WTC11 (cell line): Measurements from ENCODE around the gene ACYP1. TPM values are rescaled to one million over a fixed set of nuclear protein-coding genes. Genes with fewer than 3 reads are reported as not detected.

ENCODE experiments used
- ATAC-seq: fragments of 200-7000 bp; cut with Tn5 transposase; 2 replicates; pipeline ENCODE4 v1.10.0; 2021; ENCODE audit warnings: mild to moderate bottlenecking, moderate library complexity
- CTCF ChIA-PET: fragments of 300-600 bp; sonication (Branson Sonifier 250); formaldehyde crosslinking; loops from one replicate; lab custom pipeline; 2021; ENCODE audit warnings: antibody characterized with exemption; lab: Charles Lee
- POLR2A ChIA-PET: fragments of 350-600 bp; sonication (Branson Sonifier 250); formaldehyde crosslinking; loops from one replicate; lab custom pipeline; 2021; ENCODE audit warnings: antibody characterized with exemption; lab: Charles Lee
- DNase-seq: peaks from one replicate; pipeline ENCODE4 v3.0.0; 2021; ENCODE audit warnings: low spot score
- H3K27ac Mint-ChIP-seq: 2 replicates; pipeline ENCODE4 v1.8.0; 2021; ENCODE audit warnings: mixed read lengths
- H3K27me3 Mint-ChIP-seq: 2 replicates; pipeline ENCODE4 v1.8.0; 2021; ENCODE audit warnings: low read depth, mild to moderate bottlenecking, moderate library complexity, mixed read lengths
- H3K36me3 Mint-ChIP-seq: 2 replicates; pipeline ENCODE4 v1.8.0; 2021; ENCODE audit warnings: mixed read lengths
- H3K4me1 Mint-ChIP-seq: 2 replicates; pipeline ENCODE4 v1.8.0; 2022; ENCODE audit warnings: mixed read lengths
- H3K4me3 Mint-ChIP-seq: 2 replicates; pipeline ENCODE4 v1.8.0; 2021; ENCODE audit warnings: mild to moderate bottlenecking, moderate library complexity, mixed read lengths
- H3K9me3 Mint-ChIP-seq: 2 replicates; pipeline ENCODE4 v1.8.0; 2021; ENCODE audit warnings: mixed read lengths
- AR ChIP-seq: fragments of 250-450 bp; sonication (Bioruptor Pico); IDR thresholded peaks from 2 replicates; pipeline ENCODE4 v1.9.0; 2021; ENCODE audit warnings: mild to moderate bottlenecking
- ARID4B ChIP-seq: sonication (generic); formaldehyde crosslinking; IDR thresholded peaks from 2 replicates; pipeline ENCODE4 v1.8.0; 2023; ENCODE audit warnings: missing genetic modification reagents, mild to moderate bottlenecking, borderline replicate concordance
- CBFB ChIP-seq: sonication (generic); formaldehyde crosslinking; IDR thresholded peaks from 2 replicates; pipeline ENCODE4 v1.8.1; 2022; ENCODE audit warnings: mild to moderate bottlenecking, low read depth, missing genetic modification reagents
- CREM ChIP-seq: sonication (generic); formaldehyde crosslinking; IDR thresholded peaks from 2 replicates; pipeline ENCODE4 v1.8.1; 2022; ENCODE audit warnings: mild to moderate bottlenecking, missing genetic modification reagents, moderate library complexity
- E2F5 ChIP-seq: sonication (generic); formaldehyde crosslinking; IDR thresholded peaks from 2 replicates; pipeline ENCODE4 v1.8.1; 2022; ENCODE audit warnings: mild to moderate bottlenecking, moderate library complexity, missing genetic modification reagents
- ELF4 ChIP-seq: sonication (generic); formaldehyde crosslinking; IDR thresholded peaks from 2 replicates; pipeline ENCODE4 v1.8.1; 2022; ENCODE audit warnings: low read depth, mild to moderate bottlenecking, moderate library complexity, missing genetic modification reagents
- ETV6 ChIP-seq: sonication (generic); formaldehyde crosslinking; IDR thresholded peaks from 2 replicates; pipeline ENCODE4 v1.8.1; 2022; ENCODE audit warnings: mild to moderate bottlenecking, missing genetic modification reagents
- FOXP1 ChIP-seq: sonication (generic); formaldehyde crosslinking; IDR thresholded peaks from 2 replicates; pipeline ENCODE4 v1.8.0; 2022; ENCODE audit warnings: missing genetic modification reagents, mild to moderate bottlenecking, moderate library complexity, borderline replicate concordance
- FOXP4 ChIP-seq: sonication (generic); formaldehyde crosslinking; IDR thresholded peaks from 2 replicates; pipeline ENCODE4 v1.8.0; 2022; ENCODE audit warnings: mild to moderate bottlenecking, missing genetic modification reagents
- GABPB1 ChIP-seq: sonication (generic); formaldehyde crosslinking; IDR thresholded peaks from 2 replicates; pipeline ENCODE4 v1.8.1; 2023; ENCODE audit warnings: mild to moderate bottlenecking, missing genetic modification reagents
- HMGXB4 ChIP-seq: sonication (generic); formaldehyde crosslinking; IDR thresholded peaks from 2 replicates; pipeline ENCODE4 v1.8.1; 2023; ENCODE audit warnings: mild to moderate bottlenecking, moderate library complexity, missing genetic modification reagents
- IRF1 ChIP-seq: sonication (generic); formaldehyde crosslinking; IDR thresholded peaks from 2 replicates; pipeline ENCODE4 v1.8.0; 2023; ENCODE audit warnings: missing genetic modification reagents
- KAT7 ChIP-seq: sonication (generic); formaldehyde crosslinking; IDR thresholded peaks from 2 replicates; pipeline ENCODE4 v1.8.1; 2023; ENCODE audit warnings: missing genetic modification reagents, mild to moderate bottlenecking, borderline replicate concordance
- MAX ChIP-seq: sonication (generic); formaldehyde crosslinking; IDR thresholded peaks from 2 replicates; pipeline ENCODE4 v1.8.0; 2022; ENCODE audit warnings: mild to moderate bottlenecking, missing genetic modification reagents
- NFATC4 ChIP-seq: fragments of 250-450 bp; sonication (Bioruptor Pico); IDR thresholded peaks from 2 replicates; pipeline ENCODE4 v1.9.0; 2021; ENCODE audit warnings: mild to moderate bottlenecking
- NFYB ChIP-seq: sonication (generic); formaldehyde crosslinking; conservative IDR thresholded peaks from 2 replicates; pipeline ENCODE4 v1.8.0; 2022; ENCODE audit warnings: low read depth, missing genetic modification reagents
- RELA ChIP-seq: sonication (generic); formaldehyde crosslinking; IDR thresholded peaks from 2 replicates; pipeline ENCODE4 v1.8.1; 2022; ENCODE audit warnings: missing genetic modification reagents, mild to moderate bottlenecking, borderline replicate concordance
- USF1 ChIP-seq: sonication (generic); formaldehyde crosslinking; IDR thresholded peaks from 2 replicates; pipeline ENCODE4 v1.8.0; 2022; ENCODE audit warnings: mild to moderate bottlenecking, missing genetic modification reagents
- USF2 ChIP-seq: sonication (generic); formaldehyde crosslinking; IDR thresholded peaks from 2 replicates; pipeline ENCODE4 v1.8.1; 2023; ENCODE audit warnings: mild to moderate bottlenecking, missing genetic modification reagents, moderate library complexity
- ZNF317 ChIP-seq: sonication (generic); formaldehyde crosslinking; IDR thresholded peaks from 2 replicates; pipeline ENCODE4 v1.8.1; 2023; ENCODE audit warnings: low read depth, mild to moderate bottlenecking, moderate library complexity, missing genetic modification reagents, borderline replicate concordance
- total RNA-seq: library from RNA; stranded (reverse); gene quantifications from 3 replicates; pipeline ENCODE4 v1.2.3, GENCODE V29; 2021

ACYP1 gene
- total RNA-seq, 1 experiment from 2014 or later, result 26.6 TPM

GRCh38 chr14:75050852-75051555 is 12.8 kb downstream of the ACYP1 start, which contains the start of gene MLH3:
MLH3 (minus strand) TSS chr14:75051467; CDS start chr14:75049655, 1,812 bp downstream.
- H3K9me3 Mint-ChIP-seq, result no peaks in the 10 kb centered on the region
- H3K4me1 Mint-ChIP-seq, result peaks cover 8% of the 10 kb centered on the region; the same call in 1 of the 2 replicates
- ChIA-PET POLR2A (no interaction called here), CTCF (interaction anchor here (0.9 to 1.1 kb wide), 5 partner anchors 13 to 190 kb away, joined by 3 to 5 read pairs (median 3); partner anchors contain the start of gene ACYP1)
- H3K27ac Mint-ChIP-seq, result peak within 1 kb of the TSS; percentile 87
- H3K36me3 Mint-ChIP-seq, result peaks cover 8% of the 10 kb centered on the region
- no peaks in the 10 kb centered on the region for H3K27me3 Mint-ChIP-seq
- H3K4me3 Mint-ChIP-seq, result peak within 1 kb of the TSS; percentile 78
- DNase-seq, result peak; percentile 90
- ATAC-seq, result peak; percentile 92
- 0 out of 2 replicates have a peak, but pooled peaks have one; percentile 88 for TF ChIP-seq KAT7
- TF ChIP-seq ETV6 (CRISPR knock-in tag), result peak; percentile 44; the same call in 1 of the 2 replicates
- TF ChIP-seq ARID4B (CRISPR knock-in tag), result 0 out of 2 replicates have a peak, but pooled peaks have one; percentile 25
- no peak for TF ChIP-seq NFYB (CRISPR knock-in tag)
- peak; percentile 95 for TF ChIP-seq MAX (CRISPR knock-in tag)
- TF ChIP-seq E2F5 (CRISPR knock-in tag), result peak; percentile 82; the same call in 1 of the 2 replicates
- TF ChIP-seq AR (CRISPR knock-in tag), result no peak
- peak; percentile 37; the same call in 1 of the 2 replicates for TF ChIP-seq USF2 (CRISPR knock-in tag)
- 0 out of 2 replicates have a peak, but pooled peaks have one; percentile 61 for TF ChIP-seq ELF4 (CRISPR knock-in tag)
- TF ChIP-seq NFATC4, result no peak
- no peak for TF ChIP-seq CBFB (CRISPR knock-in tag)
- TF ChIP-seq RELA (CRISPR knock-in tag), result peak; percentile 43; the same call in 1 of the 2 replicates
- 0 out of 2 replicates have a peak, but pooled peaks have one; percentile 66 for TF ChIP-seq FOXP4 (CRISPR knock-in tag)
- TF ChIP-seq ZNF317, result peak; percentile 57; the same call in 1 of the 2 replicates
- 0 out of 2 replicates have a peak, but pooled peaks have one; percentile 50 for TF ChIP-seq CREM
- no peak for TF ChIP-seq IRF1 (CRISPR knock-in tag)
- TF ChIP-seq USF1, result peak; percentile 27; the same call in 1 of the 2 replicates
- TF ChIP-seq GABPB1 (CRISPR knock-in tag), result no peak
- TF ChIP-seq FOXP1 (CRISPR knock-in tag), result peak; percentile 70; the same call in 1 of the 2 replicates
- TF ChIP-seq HMGXB4, result peak; percentile 66; the same call in 1 of the 2 replicates
